BLaER1 (cell line): ENCODE results near the gene ARPIN.
"Not testable (repeated sequence)": the region's sequence is repeated elsewhere in the genome, so short reads cannot be mapped to it uniquely, and the experiment has no call there.

Source experiments
- H3K27ac ChIP-seq: shearing (Covaris generic); formaldehyde crosslinking; 2 replicates; pipeline ENCODE4 v1.8.1; 2022
- H3K27me3 ChIP-seq: shearing (Covaris generic); formaldehyde crosslinking; 2 replicates; pipeline ENCODE4 v1.8.1; 2022
- H3K36me3 ChIP-seq: shearing (Covaris generic); formaldehyde crosslinking; 2 replicates; pipeline ENCODE4 v1.8.1; 2022
- H3K4me1 ChIP-seq: shearing (Covaris generic); formaldehyde crosslinking; 2 replicates; pipeline ENCODE4 v1.8.1; 2022
- H3K4me2 ChIP-seq: shearing (Covaris generic); formaldehyde crosslinking; 2 replicates; pipeline ENCODE4 v1.8.1; 2022
- H3K4me3 ChIP-seq: shearing (Covaris generic); formaldehyde crosslinking; 2 replicates; pipeline ENCODE4 v1.8.1; 2022
- H3K9ac ChIP-seq: shearing (Covaris generic); formaldehyde crosslinking; 2 replicates; pipeline ENCODE4 v1.8.1; 2022
- H3K9me3 ChIP-seq: shearing (Covaris generic); formaldehyde crosslinking; 2 replicates; pipeline ENCODE4 v1.8.1; 2022
- H4K20me1 ChIP-seq: shearing (Covaris generic); formaldehyde crosslinking; 2 replicates; pipeline ENCODE4 v1.8.1; 2022
- Cebpa-rat ChIP-seq: shearing (Covaris generic); IDR thresholded peaks from 2 replicates; pipeline ENCODE4 v1.8.1; 2022

ARPIN gene

GRCh38 chr15:89912674-89913396 lies at the start of gene ARPIN:
Gene ARPIN (minus strand): TSS chr15:89912952. CDS start chr15:89912835, 117 bp downstream.
- H3K4me2 ChIP-seq, result no peak within 1 kb of the TSS
- TF ChIP-seq Cebpa-rat, result no peak
- no peaks in the 10 kb centered on the region for H3K4me1 ChIP-seq
- no peak within 1 kb of the TSS for H3K9ac ChIP-seq
- no peaks in the 10 kb centered on the region for H3K36me3 ChIP-seq
- H3K27ac ChIP-seq, result no peak within 1 kb of the TSS
- H4K20me1 ChIP-seq, result no peaks in the 10 kb centered on the region
- H3K27me3 ChIP-seq, result peaks cover 44% of the 10 kb centered on the region
- no peak within 1 kb of the TSS for H3K4me3 ChIP-seq
- peaks cover 5% of the 10 kb centered on the region; the same call in 1 of the 2 replicates for H3K9me3 ChIP-seq

- Histone ChIP-seq H4K20me1 (no peaks in the 10 kb centered on the region), H3K27ac (no peak overlapping the region), H3K9ac (no peak overlapping the region), H3K27me3 (no peaks in the 10 kb centered on the region), H3K4me2 (no peak overlapping the region), H3K9me3 (peaks cover 7% of the 10 kb centered on the region), H3K4me1 (no peaks in the 10 kb centered on the region), H3K36me3 (no peaks in the 10 kb centered on the region), H3K4me3 (no peak overlapping the region)
- TF ChIP-seq Cebpa-rat, result no peak
Measured at GRCh38 chr15:89958107-89958805, 45.5 kb upstream of the ARPIN start.

- H3K4me2 ChIP-seq, H3K27me3 ChIP-seq, H3K4me3 ChIP-seq, H3K9me3 ChIP-seq, H4K20me1 ChIP-seq, H3K27ac ChIP-seq, H3K36me3 ChIP-seq, H3K9ac ChIP-seq, H3K4me1 ChIP-seq: not testable (repeated sequence)
Measured at GRCh38 chr15:89955449-89955998, 42.8 kb upstream of the ARPIN start.

GRCh38 chr15:89954541-89954940 lies 41.8 kb upstream of the ARPIN start:
- TF ChIP-seq Cebpa-rat, result no peak

GRCh38 chr15:89948796-89949195 lies 36.0 kb upstream of the ARPIN start:
- Histone ChIP-seq H3K4me2 (no peak overlapping the region), H3K4me3 (no peak overlapping the region), H3K36me3 (no peaks in the 10 kb centered on the region), H3K4me1 (no peaks in the 10 kb centered on the region), H3K27ac (no peak overlapping the region), H3K27me3 (no peaks in the 10 kb centered on the region), H4K20me1 (no peaks in the 10 kb centered on the region), H3K9me3 (no peaks in the 10 kb centered on the region), H3K9ac (no peak overlapping the region)
- no peak for TF ChIP-seq Cebpa-rat

More at GRCh38 chr15:89954541-89954940, 41.8 kb upstream of the ARPIN start:
- Histone ChIP-seq H4K20me1 (no peaks in the 10 kb centered on the region), H3K9me3 (peaks cover 7% of the 10 kb centered on the region), H3K4me1 (no peaks in the 10 kb centered on the region), H3K9ac (no peak overlapping the region), H3K4me3 (no peak overlapping the region), H3K4me2 (no peak overlapping the region), H3K27me3 (no peaks in the 10 kb centered on the region), H3K36me3 (no peaks in the 10 kb centered on the region), H3K27ac (no peak overlapping the region)

- Histone ChIP-seq H3K27ac (no peak overlapping the region), H4K20me1 (no peaks in the 10 kb centered on the region), H3K36me3 (no peaks in the 10 kb centered on the region), H3K4me1 (no peaks in the 10 kb centered on the region), H3K4me3 (no peak overlapping the region), H3K9me3 (no peaks in the 10 kb centered on the region), H3K4me2 (no peak overlapping the region), H3K27me3 (no peaks in the 10 kb centered on the region), H3K9ac (no peak overlapping the region)
- no peak for TF ChIP-seq Cebpa-rat
Measured at GRCh38 chr15:89947385-89947784, 34.6 kb upstream of the ARPIN start.

- Histone ChIP-seq H3K27me3 (no peaks in the 10 kb centered on the region), H3K36me3 (no peaks in the 10 kb centered on the region), H4K20me1 (no peaks in the 10 kb centered on the region), H3K9ac (no peak overlapping the region), H3K4me1 (no peaks in the 10 kb centered on the region), H3K9me3 (no peaks in the 10 kb centered on the region), H3K27ac (no peak overlapping the region), H3K4me3 (no peak overlapping the region), H3K4me2 (no peak overlapping the region)
- TF ChIP-seq Cebpa-rat, result no peak
Measured at GRCh38 chr15:89946681-89947299, 34.0 kb upstream of the ARPIN start.

- H3K4me1 ChIP-seq, H3K36me3 ChIP-seq, H4K20me1 ChIP-seq, H3K4me2 ChIP-seq, H3K4me3 ChIP-seq, H3K27ac ChIP-seq, H3K9ac ChIP-seq, H3K9me3 ChIP-seq, H3K27me3 ChIP-seq: not testable (repeated sequence)
Measured at GRCh38 chr15:89943721-89944120, 31.0 kb upstream of the ARPIN start.

- Histone ChIP-seq H3K4me2 (no peak overlapping the region), H3K9ac (no peak overlapping the region)
Measured at GRCh38 chr15:89939910-89940309, 27.2 kb upstream of the ARPIN start.

GRCh38 chr15:89939377-89939776 lies 26.6 kb upstream of the ARPIN start:
- not testable (repeated sequence) for H3K9me3 ChIP-seq, H3K27ac ChIP-seq, H3K9ac ChIP-seq, H3K27me3 ChIP-seq, H3K4me2 ChIP-seq, H4K20me1 ChIP-seq, H3K36me3 ChIP-seq, H3K4me3 ChIP-seq
- H3K4me1 ChIP-seq, result peaks cover 18% of the 10 kb centered on the region

More at GRCh38 chr15:89939910-89940309, 27.2 kb upstream of the ARPIN start:
- TF ChIP-seq Cebpa-rat, result no peak
- no peaks in the 10 kb centered on the region for H3K27me3 ChIP-seq
- H3K4me3 ChIP-seq, result no peak overlapping the region
- no peaks in the 10 kb centered on the region for H4K20me1 ChIP-seq
- H3K27ac ChIP-seq, result no peak overlapping the region
- H3K36me3 ChIP-seq, result no peaks in the 10 kb centered on the region
- peaks cover 18% of the 10 kb centered on the region for H3K4me1 ChIP-seq
- H3K9me3 ChIP-seq, result no peaks in the 10 kb centered on the region
